MCF 10A (cell line): ENCODE measurements around the gene NAT10. TPM values are rescaled to one million over a fixed set of nuclear protein-coding genes. Genes with fewer than 3 reads are reported as not detected.
A peak's percentile ranks its signal among the peaks of the same experiment; 100 is the strongest.
"Not testable (repeated sequence)": the region's sequence is repeated elsewhere in the genome, so short reads cannot be mapped to it uniquely, and the experiment has no call there.

Experiments
- BruUV-seq: library from RNA; stranded (reverse); fragments of 400-500 nt; replicated peaks from 2 replicates; lab custom pipeline; 2021; lab: Mats Ljungman, UMichigan
- CTCF ChIA-PET: fragments of 300-600 bp; sonication (Branson Sonifier 250); formaldehyde crosslinking; extraction: SDS; loops from one replicate; lab custom pipeline; 2021; ENCODE audit warnings: antibody characterized with exemption, inconsistent platforms; lab: Yijun Ruan, JAX
- POLR2A ChIA-PET: fragments of 300-600, 350-650 bp; sonication (Branson Sonifier 250); formaldehyde crosslinking; extraction: SDS; loops from one replicate; lab custom pipeline; 2020; ENCODE audit warnings: antibody characterized with exemption, inconsistent platforms; lab: Yijun Ruan, JAX
- DNase-seq: peaks from one replicate; pipeline ENCODE4 v3.0.0-alpha.2; 2018; ENCODE audit not compliant: unreplicated experiment
- H3K27ac Mint-ChIP-seq: one replicate; pipeline ENCODE4 v1.8.0; 2022; ENCODE audit warnings: mild to moderate bottlenecking, low read depth, mixed read lengths; ENCODE audit not compliant: unreplicated experiment
- H3K27me3 Mint-ChIP-seq: one replicate; pipeline ENCODE4 v1.8.0; 2022; ENCODE audit warnings: mixed read lengths; ENCODE audit not compliant: insufficient read depth, unreplicated experiment
- H3K36me3 Mint-ChIP-seq: one replicate; pipeline ENCODE4 v1.8.0; 2022; ENCODE audit warnings: mild to moderate bottlenecking, moderate library complexity, mixed read lengths; ENCODE audit not compliant: insufficient read depth, unreplicated experiment
- H3K4me1 Mint-ChIP-seq: one replicate; pipeline ENCODE4 v1.8.0; 2022; ENCODE audit warnings: mixed read lengths; ENCODE audit not compliant: insufficient read depth, unreplicated experiment
- H3K4me3 Mint-ChIP-seq: one replicate; pipeline ENCODE4 v1.8.0; 2022; ENCODE audit warnings: mild to moderate bottlenecking, moderate library complexity, mixed read lengths; ENCODE audit not compliant: unreplicated experiment
- H3K9me3 Mint-ChIP-seq: one replicate; pipeline ENCODE4 v1.8.0; 2022; ENCODE audit warnings: mixed read lengths; ENCODE audit not compliant: unreplicated experiment
- CTCF ChIP-seq: fragments of 200-600 bp; IDR thresholded peaks from one replicate; pipeline ENCODE4 v1.8.0; 2022; ENCODE audit warnings: antibody characterized with exemption, mild to moderate bottlenecking; ENCODE audit not compliant: unreplicated experiment
- intact Hi-C: fragments of 100-400 bp; cut with micrococcal nuclease; formaldehyde crosslinking; loops from 2 replicates; pipeline ENCODE4 v1.14.1; 2022
- total RNA-seq: library from RNA; stranded (reverse); gene quantifications from 2 replicates; pipeline ENCODE4 v1.2.3, GENCODE V29; 2022

NAT10 gene
- total RNA-seq, 1 experiment from 2014 or later, result 89.5 TPM

- TF ChIP-seq CTCF, result no peak
- H3K36me3 Mint-ChIP-seq, result peaks cover 66% of the 10 kb centered on the region
- intact Hi-C loops, result no loop called here
- POLR2A ChIA-PET, result interaction anchor here (0.6 to 1.3 kb wide), 7 partner anchors 8 to 47 kb away, joined by 3 to 4 read pairs (median 4); partner anchors contain the start of gene NAT10
- no peak overlapping the region for H3K4me3 Mint-ChIP-seq
- BruUV-seq, result no TSS peak
- H3K27me3 Mint-ChIP-seq, result no peaks in the 10 kb centered on the region
- H3K27ac Mint-ChIP-seq, result peak overlapping the region; percentile 27
- CTCF ChIA-PET, result interaction anchor here (0.6 to 2.7 kb wide), 3 partner anchors 60 to 211 kb away, joined by 4 to 10 read pairs (median 6); no protein-coding TSS in a partner anchor
- peaks cover 18% of the 10 kb centered on the region for H3K4me1 Mint-ChIP-seq
- DNase-seq, result peak; percentile 25
- H3K9me3 Mint-ChIP-seq, result no peaks in the 10 kb centered on the region
These were observed 37.3 kb upstream of the NAT10 start for GRCh38 chr11:34068111-34068510.

- DNase-seq, H3K27me3 Mint-ChIP-seq, H3K9me3 Mint-ChIP-seq, H3K27ac Mint-ChIP-seq, intact Hi-C loops, BruUV-seq, H3K4me3 Mint-ChIP-seq: not testable (repeated sequence)
- peaks cover 27% of the 10 kb centered on the region for H3K4me1 Mint-ChIP-seq
- ChIA-PET CTCF (interaction anchor here (3.5 kb wide), 1 partner anchor 74 kb away, joined by 17 read pairs; no protein-coding TSS in a partner anchor), POLR2A (interaction anchor here (1.2 to 2.3 kb wide), 3 partner anchors 10 to 74 kb away, joined by 3 to 13 read pairs (median 6); no protein-coding TSS in a partner anchor)
- peaks cover 73% of the 10 kb centered on the region for H3K36me3 Mint-ChIP-seq
These were observed 34.1 kb upstream of the NAT10 start for GRCh38 chr11:34071306-34071705.

GRCh38 chr11:34072041-34072440 is 33.4 kb upstream of the NAT10 start:
- BruUV-seq, result TSS peak; percentile 21
- TF ChIP-seq CTCF, result no peak
- intact Hi-C loops, result no loop called here
- Mint-ChIP-seq H3K27me3 (no peaks in the 10 kb centered on the region), H3K4me1 (peaks cover 27% of the 10 kb centered on the region), H3K27ac (no peak overlapping the region), H3K9me3 (no peaks in the 10 kb centered on the region), H3K36me3 (peaks cover 73% of the 10 kb centered on the region), H3K4me3 (no peak overlapping the region)
- no peak for DNase-seq
- CTCF ChIA-PET, result interaction anchor here (0.7 to 3.5 kb wide), 2 partner anchors 9 to 75 kb away, joined by 3 to 17 read pairs; no protein-coding TSS in a partner anchor
- POLR2A ChIA-PET, result interaction anchor here (1.2 to 2.3 kb wide), 3 partner anchors 9 to 75 kb away, joined by 3 to 13 read pairs (median 6); no protein-coding TSS in a partner anchor

- ChIA-PET CTCF (interaction anchor here (1.8 to 3.5 kb wide), 2 partner anchors 76 kb away, joined by 8 to 17 read pairs; no protein-coding TSS in a partner anchor), POLR2A (interaction anchor here (5.5 kb wide), 1 partner anchor 32 kb away, joined by 24 read pairs; the partner anchor contains the start of gene NAT10)
- H3K4me1 Mint-ChIP-seq, result peaks cover 26% of the 10 kb centered on the region
- BruUV-seq, result no TSS peak
- no peak overlapping the region for H3K27ac Mint-ChIP-seq
- peaks cover 73% of the 10 kb centered on the region for H3K36me3 Mint-ChIP-seq
- DNase-seq, result no peak
- H3K4me3 Mint-ChIP-seq, result no peak overlapping the region
- H3K27me3 Mint-ChIP-seq, result no peaks in the 10 kb centered on the region
- intact Hi-C loops, result no loop called here
- no peak for TF ChIP-seq CTCF
- no peaks in the 10 kb centered on the region for H3K9me3 Mint-ChIP-seq
These were observed 32.6 kb upstream of the NAT10 start for GRCh38 chr11:34072832-34073231.
